ENCODE data around the gene PRMT3.
A peak's percentile ranks its signal among the peaks of the same experiment; 100 is the strongest.

The PRMT3 gene

GRCh38 chr11:20353829-20354434 is 33.6 kb upstream of the PRMT3 start:
- DNase-seq (ENCODE audit: low spot score), result no peak
- peak; percentile 94 for TF ChIP-seq CTCF (IDR thresholded peaks at IDR 0.05; ENCODE audit: poor library complexity, severe bottlenecking)
- 0 out of 3 replicates have a peak, but pooled peaks have one; percentile 48 for ATAC-seq (ENCODE audit: low read depth)

GRCh38 chr11:20355221-20356219 is 32.0 kb upstream of the PRMT3 start:
- ATAC-seq (ENCODE audit: low read depth), result peak; percentile 73; the same call in 2 of the 3 replicates
- Histone ChIP-seq H3K4me1 (ENCODE audit: insufficient read depth, poor library complexity, severe bottlenecking) (peaks cover under 1% of the 10 kb centered on the region), H3K36me3 (ENCODE audit: low read depth) (no peaks in the 10 kb centered on the region), H3K27me3 (ENCODE audit: insufficient read depth, poor library complexity, severe bottlenecking) (no peaks in the 10 kb centered on the region), H3K4me3 (ENCODE audit: severe bottlenecking) (no peak overlapping the region), H3K27ac (ENCODE audit: poor library complexity, severe bottlenecking) (no peak overlapping the region), H3K9me3 (ENCODE audit: severe bottlenecking) (no peaks in the 10 kb centered on the region)
- peak; percentile 55 for TF ChIP-seq CTCF (IDR thresholded peaks at IDR 0.05; ENCODE audit: poor library complexity, severe bottlenecking)
- no peak for DNase-seq (ENCODE audit: low spot score)

More at GRCh38 chr11:20353829-20354434, 33.6 kb upstream of the PRMT3 start:
- Histone ChIP-seq H3K27me3 (ENCODE audit: insufficient read depth, poor library complexity, severe bottlenecking) (no peaks in the 10 kb centered on the region), H3K9me3 (ENCODE audit: severe bottlenecking) (no peaks in the 10 kb centered on the region), H3K36me3 (ENCODE audit: low read depth) (no peaks in the 10 kb centered on the region), H3K4me3 (ENCODE audit: severe bottlenecking) (no peak overlapping the region), H3K27ac (ENCODE audit: poor library complexity, severe bottlenecking) (no peak overlapping the region), H3K4me1 (ENCODE audit: insufficient read depth, poor library complexity, severe bottlenecking) (no peaks in the 10 kb centered on the region)

- Histone ChIP-seq H3K36me3 (ENCODE audit: low read depth) (no peaks in the 10 kb centered on the region), H3K27me3 (ENCODE audit: insufficient read depth, poor library complexity, severe bottlenecking) (no peaks in the 10 kb centered on the region), H3K9me3 (ENCODE audit: severe bottlenecking) (no peaks in the 10 kb centered on the region), H3K4me1 (ENCODE audit: insufficient read depth, poor library complexity, severe bottlenecking) (peaks cover 3% of the 10 kb centered on the region), H3K27ac (ENCODE audit: poor library complexity, severe bottlenecking) (no peak overlapping the region), H3K4me3 (ENCODE audit: severe bottlenecking) (no peak overlapping the region)
- no peak for TF ChIP-seq CTCF (IDR thresholded peaks at IDR 0.05; ENCODE audit: poor library complexity, severe bottlenecking)
- DNase-seq (ENCODE audit: low spot score) (no peak), ATAC-seq (ENCODE audit: low read depth) (no peak)
Observed at GRCh38 chr11:20357150-20357549, 30.4 kb upstream of the PRMT3 start.

- no peak for TF ChIP-seq CTCF (IDR thresholded peaks at IDR 0.05; ENCODE audit: poor library complexity, severe bottlenecking)
- ATAC-seq (ENCODE audit: low read depth), result no peak
- Histone ChIP-seq H3K9me3 (ENCODE audit: severe bottlenecking) (no peaks in the 10 kb centered on the region), H3K4me3 (ENCODE audit: severe bottlenecking) (no peak overlapping the region), H3K27me3 (ENCODE audit: insufficient read depth, poor library complexity, severe bottlenecking) (no peaks in the 10 kb centered on the region), H3K4me1 (ENCODE audit: insufficient read depth, poor library complexity, severe bottlenecking) (peaks cover 10% of the 10 kb centered on the region), H3K27ac (ENCODE audit: poor library complexity, severe bottlenecking) (no peak overlapping the region), H3K36me3 (ENCODE audit: low read depth) (no peaks in the 10 kb centered on the region)
- no peak for DNase-seq (ENCODE audit: low spot score)
Observed at GRCh38 chr11:20360650-20361049, 26.9 kb upstream of the PRMT3 start.

All from RWPE2 (cell line).